Measurements from ENCODE around the gene CTSC. TPM values are rescaled to one million over a fixed set of nuclear protein-coding genes. Genes with fewer than 3 reads are reported as not detected.

CTSC gene
- total RNA-seq, 1 donor from 2014 or later = 82.4 TPM

- H3K27ac Mint-ChIP-seq = no peak overlapping the region
- peaks cover 44% of the 10 kb centered on the region for H3K4me1 Mint-ChIP-seq (ENCODE audit: low read depth)
- H3K4me3 Mint-ChIP-seq (ENCODE audit: low read depth) = no peak overlapping the region
- intact Hi-C loops (cut with micrococcal nuclease) = no loop called here
- H3K9me3 Mint-ChIP-seq = no peaks in the 10 kb centered on the region
- DNase-seq (ENCODE audit: low spot score) = no peak
- H3K36me3 Mint-ChIP-seq (ENCODE audit: low read depth) = no peaks in the 10 kb centered on the region
- no peaks in the 10 kb centered on the region for H3K27me3 Mint-ChIP-seq (ENCODE audit: low read depth)
These were observed 22.6 kb upstream of the CTSC start for GRCh38 chr11:88360141-88360540.

GRCh38 chr11:88359541-88359940 lies 22.0 kb upstream of the CTSC start:
- no peak for DNase-seq (ENCODE audit: low spot score)
- H3K36me3 Mint-ChIP-seq (ENCODE audit: low read depth) = no peaks in the 10 kb centered on the region
- intact Hi-C loops (cut with micrococcal nuclease) = loop anchor here (1.0 to 5.0 kb wide), 3 partner anchors 8 to 178 kb away; no protein-coding TSS in a partner anchor
- no peak overlapping the region for H3K27ac Mint-ChIP-seq
- H3K4me3 Mint-ChIP-seq (ENCODE audit: low read depth) = no peak overlapping the region
- no peaks in the 10 kb centered on the region for H3K9me3 Mint-ChIP-seq
- H3K27me3 Mint-ChIP-seq (ENCODE audit: low read depth) = no peaks in the 10 kb centered on the region
- peaks cover 43% of the 10 kb centered on the region for H3K4me1 Mint-ChIP-seq (ENCODE audit: low read depth)

GRCh38 chr11:88359114-88359513 lies 21.6 kb upstream of the CTSC start:
- Mint-ChIP-seq H3K27ac (no peak overlapping the region), H3K27me3 (ENCODE audit: low read depth) (no peaks in the 10 kb centered on the region), H3K4me1 (ENCODE audit: low read depth) (peaks cover 46% of the 10 kb centered on the region), H3K36me3 (ENCODE audit: low read depth) (no peaks in the 10 kb centered on the region), H3K4me3 (ENCODE audit: low read depth) (no peak overlapping the region), H3K9me3 (no peaks in the 10 kb centered on the region)
- no peak for DNase-seq (ENCODE audit: low spot score)
- intact Hi-C loops (cut with micrococcal nuclease) = loop anchor here (1.0 to 5.0 kb wide), 3 partner anchors 8 to 178 kb away; no protein-coding TSS in a partner anchor

GRCh38 chr11:88358040-88358431 lies 20.5 kb upstream of the CTSC start:
- Mint-ChIP-seq H3K36me3 (ENCODE audit: low read depth) (no peaks in the 10 kb centered on the region), H3K9me3 (no peaks in the 10 kb centered on the region), H3K4me3 (ENCODE audit: low read depth) (no peak overlapping the region), H3K27me3 (ENCODE audit: low read depth) (no peaks in the 10 kb centered on the region), H3K4me1 (ENCODE audit: low read depth) (peaks cover 48% of the 10 kb centered on the region), H3K27ac (no peak overlapping the region)
- DNase-seq (ENCODE audit: low spot score) = no peak
- intact Hi-C loops (cut with micrococcal nuclease) = loop anchor here (5.0 kb wide), 2 partner anchors 44 to 179 kb away; no protein-coding TSS in a partner anchor

- DNase-seq (ENCODE audit: low spot score) = no peak
- H3K27ac Mint-ChIP-seq = peak overlapping the region; percentile 74
- H3K27me3 Mint-ChIP-seq (ENCODE audit: low read depth) = no peaks in the 10 kb centered on the region
- H3K4me1 Mint-ChIP-seq (ENCODE audit: low read depth) = peaks cover 44% of the 10 kb centered on the region
- no peaks in the 10 kb centered on the region for H3K9me3 Mint-ChIP-seq
- peak overlapping the region; percentile 28 for H3K4me3 Mint-ChIP-seq (ENCODE audit: low read depth)
- H3K36me3 Mint-ChIP-seq (ENCODE audit: low read depth) = no peaks in the 10 kb centered on the region
- intact Hi-C loops (cut with micrococcal nuclease) = loop anchor here (1.0 to 5.0 kb wide), 6 partner anchors 45 to 180 kb away; no protein-coding TSS in a partner anchor
These were observed 19.9 kb upstream of the CTSC start for GRCh38 chr11:88357323-88358039.

- no peaks in the 10 kb centered on the region for H3K27me3 Mint-ChIP-seq (ENCODE audit: low read depth)
- no peak overlapping the region for H3K4me3 Mint-ChIP-seq (ENCODE audit: low read depth)
- no peaks in the 10 kb centered on the region for H3K9me3 Mint-ChIP-seq
- no peaks in the 10 kb centered on the region for H3K36me3 Mint-ChIP-seq (ENCODE audit: low read depth)
- intact Hi-C loops (cut with micrococcal nuclease) = loop anchor here (2.0 to 5.0 kb wide), 3 partner anchors 46 to 181 kb away; no protein-coding TSS in a partner anchor
- peaks cover 46% of the 10 kb centered on the region for H3K4me1 Mint-ChIP-seq (ENCODE audit: low read depth)
- no peak for DNase-seq (ENCODE audit: low spot score)
- H3K27ac Mint-ChIP-seq = no peak overlapping the region
These were observed 18.4 kb upstream of the CTSC start for GRCh38 chr11:88355887-88356286.

- intact Hi-C loops (cut with micrococcal nuclease) = loop anchor here (1.0 to 5.0 kb wide), 5 partner anchors 10 to 1853 kb away; partner anchors contain the start of gene CTSC
- H3K27me3 Mint-ChIP-seq (ENCODE audit: low read depth) = no peaks in the 10 kb centered on the region
- no peak overlapping the region for H3K4me3 Mint-ChIP-seq (ENCODE audit: low read depth)
- peaks cover 41% of the 10 kb centered on the region for H3K4me1 Mint-ChIP-seq (ENCODE audit: low read depth)
- no peaks in the 10 kb centered on the region for H3K36me3 Mint-ChIP-seq (ENCODE audit: low read depth)
- H3K27ac Mint-ChIP-seq = peak overlapping the region; percentile 24
- DNase-seq (ENCODE audit: low spot score) = no peak
- H3K9me3 Mint-ChIP-seq = no peaks in the 10 kb centered on the region
These were observed 17.4 kb upstream of the CTSC start for GRCh38 chr11:88354912-88355311.

- DNase-seq (ENCODE audit: low spot score) = no peak
- peak overlapping the region; percentile 5 for H3K4me3 Mint-ChIP-seq (ENCODE audit: low read depth)
- no peaks in the 10 kb centered on the region for H3K27me3 Mint-ChIP-seq (ENCODE audit: low read depth)
- no peaks in the 10 kb centered on the region for H3K9me3 Mint-ChIP-seq
- H3K4me1 Mint-ChIP-seq (ENCODE audit: low read depth) = peaks cover 36% of the 10 kb centered on the region
- H3K36me3 Mint-ChIP-seq (ENCODE audit: low read depth) = no peaks in the 10 kb centered on the region
- peak overlapping the region; percentile 70 for H3K27ac Mint-ChIP-seq
- intact Hi-C loops (cut with micrococcal nuclease) = loop anchor here (1.0 to 5.0 kb wide), 3 partner anchors 9 to 1852 kb away; partner anchors contain the start of gene CTSC
These were observed 16.4 kb upstream of the CTSC start for GRCh38 chr11:88353835-88354496.

GRCh38 chr11:88353386-88353785 lies 15.8 kb upstream of the CTSC start:
- H3K4me1 Mint-ChIP-seq (ENCODE audit: low read depth) = peaks cover 35% of the 10 kb centered on the region
- H3K27me3 Mint-ChIP-seq (ENCODE audit: low read depth) = no peaks in the 10 kb centered on the region
- intact Hi-C loops (cut with micrococcal nuclease) = loop anchor here (5.0 kb wide), 1 partner anchor 1851 kb away; no protein-coding TSS in a partner anchor
- H3K4me3 Mint-ChIP-seq (ENCODE audit: low read depth) = no peak overlapping the region
- no peak for DNase-seq (ENCODE audit: low spot score)
- peaks cover under 1% of the 10 kb centered on the region for H3K36me3 Mint-ChIP-seq (ENCODE audit: low read depth)
- no peaks in the 10 kb centered on the region for H3K9me3 Mint-ChIP-seq
- H3K27ac Mint-ChIP-seq = peak overlapping the region; percentile 70

GRCh38 chr11:88352139-88352538 lies 14.6 kb upstream of the CTSC start:
- DNase-seq (ENCODE audit: low spot score) = no peak
- intact Hi-C loops (cut with micrococcal nuclease) = loop anchor here (5.0 kb wide), 1 partner anchor 1850 kb away; no protein-coding TSS in a partner anchor
- no peaks in the 10 kb centered on the region for H3K27me3 Mint-ChIP-seq (ENCODE audit: low read depth)
- H3K9me3 Mint-ChIP-seq = no peaks in the 10 kb centered on the region
- H3K36me3 Mint-ChIP-seq (ENCODE audit: low read depth) = peaks cover 4% of the 10 kb centered on the region
- peaks cover 24% of the 10 kb centered on the region for H3K4me1 Mint-ChIP-seq (ENCODE audit: low read depth)
- H3K4me3 Mint-ChIP-seq (ENCODE audit: low read depth) = no peak overlapping the region
- H3K27ac Mint-ChIP-seq = no peak overlapping the region

- Mint-ChIP-seq H3K4me3 (ENCODE audit: low read depth) (no peak overlapping the region), H3K27ac (no peak overlapping the region), H3K36me3 (ENCODE audit: low read depth) (peaks cover 8% of the 10 kb centered on the region), H3K27me3 (ENCODE audit: low read depth) (no peaks in the 10 kb centered on the region), H3K4me1 (ENCODE audit: low read depth) (peaks cover 35% of the 10 kb centered on the region), H3K9me3 (no peaks in the 10 kb centered on the region)
- DNase-seq (ENCODE audit: low spot score) = no peak
- intact Hi-C loops (cut with micrococcal nuclease) = no loop called here
These were observed 11.3 kb upstream of the CTSC start for GRCh38 chr11:88348870-88349269.

- no peak overlapping the region for H3K4me3 Mint-ChIP-seq (ENCODE audit: low read depth)
- H3K4me1 Mint-ChIP-seq (ENCODE audit: low read depth) = peaks cover 39% of the 10 kb centered on the region
- H3K9me3 Mint-ChIP-seq = no peaks in the 10 kb centered on the region
- no peak overlapping the region for H3K27ac Mint-ChIP-seq
- H3K36me3 Mint-ChIP-seq (ENCODE audit: low read depth) = peaks cover 11% of the 10 kb centered on the region
- DNase-seq (ENCODE audit: low spot score) = no peak
- no peaks in the 10 kb centered on the region for H3K27me3 Mint-ChIP-seq (ENCODE audit: low read depth)
- intact Hi-C loops (cut with micrococcal nuclease) = loop anchor here (1.0 kb wide), 1 partner anchor 8 kb away; no protein-coding TSS in a partner anchor
These were observed 8.4 kb upstream of the CTSC start for GRCh38 chr11:88345949-88346348.

- Mint-ChIP-seq H3K9me3 (no peaks in the 10 kb centered on the region), H3K27me3 (ENCODE audit: low read depth) (no peaks in the 10 kb centered on the region), H3K36me3 (ENCODE audit: low read depth) (peaks cover 11% of the 10 kb centered on the region), H3K4me3 (ENCODE audit: low read depth) (no peak overlapping the region), H3K4me1 (ENCODE audit: low read depth) (peaks cover 41% of the 10 kb centered on the region), H3K27ac (no peak overlapping the region)
- intact Hi-C loops (cut with micrococcal nuclease) = loop anchor here (1.0 kb wide), 1 partner anchor 9 kb away; no protein-coding TSS in a partner anchor
- DNase-seq (ENCODE audit: low spot score) = no peak
These were observed 7.9 kb upstream of the CTSC start for GRCh38 chr11:88345408-88345807.
